ENCODE results near the gene ALDH4A1.

ALDH4A1 gene

GRCh38 chr1:18939398-18940302 is 37.3 kb upstream of the ALDH4A1 start:
- DNase-seq (ENCODE audit: low read depth), result no peak

GRCh38 chr1:18938707-18939070 is 36.3 kb upstream of the ALDH4A1 start:
- DNase-seq (ENCODE audit: low read depth), result no peak

GRCh38 chr1:18938008-18938706 is 35.8 kb upstream of the ALDH4A1 start:
- DNase-seq (ENCODE audit: low read depth), result no peak

- no peak for DNase-seq (ENCODE audit: low read depth)
Observed at GRCh38 chr1:18937539-18937938, 35.2 kb upstream of the ALDH4A1 start.

GRCh38 chr1:18936814-18937481 is 34.6 kb upstream of the ALDH4A1 start:
- no peak for DNase-seq (ENCODE audit: low read depth)

- no peak for DNase-seq (ENCODE audit: low read depth)
Observed at GRCh38 chr1:18936471-18936813, 34.1 kb upstream of the ALDH4A1 start.

- no peak for DNase-seq (ENCODE audit: low read depth)
Observed at GRCh38 chr1:18934205-18935000, 32.0 kb upstream of the ALDH4A1 start.

- DNase-seq (ENCODE audit: low read depth), result no peak
Observed at GRCh38 chr1:18932879-18933278, 30.5 kb upstream of the ALDH4A1 start.

GRCh38 chr1:18932387-18932786 is 30.0 kb upstream of the ALDH4A1 start:
- no peak for DNase-seq (ENCODE audit: low read depth)

GRCh38 chr1:18931730-18932129 is 29.4 kb upstream of the ALDH4A1 start:
- DNase-seq (ENCODE audit: low read depth), result no peak

GRCh38 chr1:18929686-18930085 is 27.3 kb upstream of the ALDH4A1 start:
- no peak for DNase-seq (ENCODE audit: low read depth)

GRCh38 chr1:18928985-18929384 is 26.6 kb upstream of the ALDH4A1 start:
- DNase-seq (ENCODE audit: low read depth), result no peak

- DNase-seq (ENCODE audit: low read depth), result no peak
Observed at GRCh38 chr1:18928406-18928805, 26.1 kb upstream of the ALDH4A1 start.

- DNase-seq (ENCODE audit: low read depth), result peak; percentile 29
Observed at GRCh38 chr1:18927654-18928272, 25.4 kb upstream of the ALDH4A1 start.

- DNase-seq (ENCODE audit: low read depth), result no peak
Observed at GRCh38 chr1:18927082-18927653, 24.8 kb upstream of the ALDH4A1 start.

GRCh38 chr1:18926315-18927081 is 24.1 kb upstream of the ALDH4A1 start:
- DNase-seq (ENCODE audit: low read depth), result peak; percentile 74

GRCh38 chr1:18925279-18925678 is 22.9 kb upstream of the ALDH4A1 start:
- no peak for DNase-seq (ENCODE audit: low read depth)

GRCh38 chr1:18924221-18924691 is 21.9 kb upstream of the ALDH4A1 start:
- DNase-seq (ENCODE audit: low read depth), result no peak

- no peak for DNase-seq (ENCODE audit: low read depth)
Observed at GRCh38 chr1:18923756-18924211, 21.4 kb upstream of the ALDH4A1 start.

Measured in T follicular helper cell (primary cell).